ENCODE data around the gene APOD.

The APOD gene

DNA sequence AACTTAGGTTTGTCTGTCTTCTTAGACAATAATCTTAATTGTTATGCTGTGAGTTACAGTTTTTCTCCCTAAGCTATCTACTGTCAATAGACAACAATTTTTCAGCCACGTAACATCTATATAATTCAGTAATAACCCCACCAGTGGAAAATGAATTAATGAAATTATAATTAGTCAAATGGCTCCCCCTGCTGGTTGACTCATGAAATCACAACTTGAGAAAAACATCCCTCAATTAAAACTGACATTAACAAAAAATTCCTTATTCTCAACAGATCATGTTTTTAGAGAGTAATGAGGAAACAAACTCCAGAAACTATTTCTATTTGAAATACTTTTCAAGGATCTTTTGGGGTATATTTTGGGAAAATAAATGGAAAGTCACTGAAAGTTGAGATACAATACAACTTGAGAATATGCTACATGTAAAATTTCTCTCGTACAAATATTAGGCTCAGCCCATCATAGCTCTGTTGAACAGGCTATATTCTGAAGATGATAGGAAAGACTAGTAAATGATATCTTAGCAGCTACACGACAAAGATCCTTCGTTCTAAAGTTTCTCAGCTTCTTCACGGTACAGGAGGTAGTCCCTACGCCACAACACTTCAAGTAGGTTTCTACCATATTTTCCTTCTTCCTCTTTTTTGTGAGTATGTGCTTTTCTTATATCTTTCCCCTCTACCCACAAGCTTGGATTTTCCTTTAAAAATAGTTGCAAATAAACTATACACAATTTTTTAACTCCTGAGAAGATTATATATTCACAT lies 61.3 kb downstream of the APOD start:
- DNase-seq (ENCODE audit: extremely low spot score), result no peak
- TF ChIP-seq ARNT (IDR thresholded peaks at IDR 0.05) (no peak), CTBP1 (IDR thresholded peaks at IDR 0.05; ENCODE audit: borderline replicate concordance) (no peak), SP1 (IDR thresholded peaks at IDR 0.05) (no peak), LEF1 (IDR thresholded peaks at IDR 0.05; ENCODE audit: borderline replicate concordance) (no peak), ELF4 (IDR thresholded peaks at IDR 0.05) (no peak)
- ChIA-PET CTCF (interaction anchor here (0.5 to 1.4 kb wide), 2 partner anchors 251 to 836 kb away, joined by 3 to 7 read pairs; partner anchors contain the start of gene XXYLT1), POLR2A (interaction anchor here (1.1 kb wide), 1 partner anchor 252 kb away, joined by 3 read pairs; the partner anchor contains the start of gene XXYLT1)

All from HEK293T (cell line).